Upper lobe of right lung (tissue), 1 donor: ENCODE data around the gene TMOD4. TPM values are rescaled to one million over a fixed set of nuclear protein-coding genes. Genes with fewer than 3 reads are reported as not detected.

Experiments
- ATAC-seq: fragments of 200-7000 bp; cut with Tn5 transposase; one replicate; pipeline ENCODE4 v1.9.1; 2020; ENCODE audit warnings: mild to moderate bottlenecking, moderate library complexity
- DNase-seq: peaks from one replicate; pipeline ENCODE4 v3.0.0-alpha.2; 2020
- H3K27ac ChIP-seq: fragments of 200-600 bp; one replicate; pipeline ENCODE4 v1.8.0; 2022
- H3K27me3 ChIP-seq: fragments of 200-600 bp; one replicate; pipeline ENCODE4 v1.8.0; 2022; ENCODE audit warnings: mild to moderate bottlenecking
- H3K36me3 ChIP-seq: fragments of 200-600 bp; one replicate; pipeline ENCODE4 v1.8.0; 2022
- H3K4me1 ChIP-seq: fragments of 200-600 bp; one replicate; pipeline ENCODE4 v1.8.0; 2022
- H3K4me3 ChIP-seq: fragments of 200-600 bp; one replicate; pipeline ENCODE4 v1.8.0; 2022; ENCODE audit warnings: mild to moderate bottlenecking
- H3K9me3 ChIP-seq: fragments of 200-600 bp; one replicate; pipeline ENCODE4 v1.8.0; 2022
- intact Hi-C: fragments of 100-400 bp; cut with DNase I; formaldehyde crosslinking; loops from one replicate; pipeline ENCODE4 v1.11.0; 2022
- total RNA-seq: library from RNA; stranded (reverse); fragmentation: NEBNext Ultra II Directional; extraction: Animal tissue kit (Norgen Biotek cat#: 25700); gene quantifications from one replicate; pipeline ENCODE4 v1.2.1, GENCODE V29; 2021
- TF ChIP-seq, protein P1 (sequence below): fragments of 200-600 bp; IDR thresholded peaks from one replicate; pipeline ENCODE4 v1.8.0; 2022; ENCODE audit warnings: antibody characterized with exemption
- donor health status: DM: no; HTN: yes; CAD: no; lungs with severe emphysema.

The TMOD4 gene
- total RNA-seq, 1 donor from 2014 or later = not detected

DNA sequence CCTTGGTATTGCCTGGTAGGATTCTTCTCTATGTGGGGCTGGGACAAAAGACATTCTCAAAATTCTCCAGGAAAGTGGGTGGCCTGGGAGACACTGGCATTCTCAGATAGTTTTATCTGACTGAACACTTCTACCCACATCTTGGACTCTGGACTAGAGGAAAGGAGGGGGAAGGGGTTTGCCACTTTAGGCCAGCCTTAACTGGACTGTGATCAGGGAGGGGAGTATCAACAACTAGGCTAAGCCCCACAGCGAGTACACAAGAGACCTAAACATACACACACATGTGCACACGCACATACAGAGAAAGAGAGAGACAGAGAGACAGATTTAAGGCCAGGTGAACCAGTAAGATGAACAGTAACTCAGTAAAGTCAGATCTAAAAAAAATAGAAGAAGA, 28.1 kb downstream of the TMOD4 start:
- no peak overlapping the region for H3K4me3 ChIP-seq
- no peaks in the 10 kb centered on the region for H3K27me3 ChIP-seq
- intact Hi-C loops = no loop called here
- H3K9me3 ChIP-seq = no peaks in the 10 kb centered on the region
- H3K27ac ChIP-seq = no peak overlapping the region
- no peak for DNase-seq
- ATAC-seq = no peak
- TF ChIP-seq, protein P1, sequence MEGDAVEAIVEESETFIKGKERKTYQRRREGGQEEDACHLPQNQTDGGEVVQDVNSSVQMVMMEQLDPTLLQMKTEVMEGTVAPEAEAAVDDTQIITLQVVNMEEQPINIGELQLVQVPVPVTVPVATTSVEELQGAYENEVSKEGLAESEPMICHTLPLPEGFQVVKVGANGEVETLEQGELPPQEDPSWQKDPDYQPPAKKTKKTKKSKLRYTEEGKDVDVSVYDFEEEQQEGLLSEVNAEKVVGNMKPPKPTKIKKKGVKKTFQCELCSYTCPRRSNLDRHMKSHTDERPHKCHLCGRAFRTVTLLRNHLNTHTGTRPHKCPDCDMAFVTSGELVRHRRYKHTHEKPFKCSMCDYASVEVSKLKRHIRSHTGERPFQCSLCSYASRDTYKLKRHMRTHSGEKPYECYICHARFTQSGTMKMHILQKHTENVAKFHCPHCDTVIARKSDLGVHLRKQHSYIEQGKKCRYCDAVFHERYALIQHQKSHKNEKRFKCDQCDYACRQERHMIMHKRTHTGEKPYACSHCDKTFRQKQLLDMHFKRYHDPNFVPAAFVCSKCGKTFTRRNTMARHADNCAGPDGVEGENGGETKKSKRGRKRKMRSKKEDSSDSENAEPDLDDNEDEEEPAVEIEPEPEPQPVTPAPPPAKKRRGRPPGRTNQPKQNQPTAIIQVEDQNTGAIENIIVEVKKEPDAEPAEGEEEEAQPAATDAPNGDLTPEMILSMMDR = no peak
- H3K36me3 ChIP-seq = no peaks in the 10 kb centered on the region
- H3K4me1 ChIP-seq = peaks cover 24% of the 10 kb centered on the region

DNA sequence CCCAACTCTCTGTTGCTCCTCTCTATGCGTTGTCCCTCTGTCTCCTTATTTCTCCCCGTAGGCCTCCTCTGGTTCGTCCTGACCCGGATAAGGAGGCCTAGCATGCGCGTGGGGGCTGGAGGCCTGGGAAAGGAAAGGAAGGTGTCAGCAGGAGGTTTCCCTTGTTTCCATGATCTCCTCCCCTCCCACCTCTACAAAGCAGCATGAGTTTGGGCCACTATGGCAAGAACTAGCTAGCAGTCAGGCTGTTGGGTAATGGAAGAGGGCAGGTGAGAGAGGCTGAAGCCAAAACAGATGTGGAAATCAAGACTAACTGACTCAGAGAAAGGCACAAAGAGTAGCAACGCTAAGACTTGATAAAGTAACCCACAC, 28.7 kb downstream of the TMOD4 start:
- intact Hi-C loops = no loop called here
- peaks cover 24% of the 10 kb centered on the region for H3K4me1 ChIP-seq
- H3K27me3 ChIP-seq = no peaks in the 10 kb centered on the region
- peak overlapping the region; percentile 70 for H3K27ac ChIP-seq
- H3K36me3 ChIP-seq = no peaks in the 10 kb centered on the region
- peak overlapping the region; percentile 65 for H3K4me3 ChIP-seq
- DNase-seq = no peak
- ATAC-seq = no peak
- no peaks in the 10 kb centered on the region for H3K9me3 ChIP-seq
- TF ChIP-seq, protein P1 = no peak

DNA sequence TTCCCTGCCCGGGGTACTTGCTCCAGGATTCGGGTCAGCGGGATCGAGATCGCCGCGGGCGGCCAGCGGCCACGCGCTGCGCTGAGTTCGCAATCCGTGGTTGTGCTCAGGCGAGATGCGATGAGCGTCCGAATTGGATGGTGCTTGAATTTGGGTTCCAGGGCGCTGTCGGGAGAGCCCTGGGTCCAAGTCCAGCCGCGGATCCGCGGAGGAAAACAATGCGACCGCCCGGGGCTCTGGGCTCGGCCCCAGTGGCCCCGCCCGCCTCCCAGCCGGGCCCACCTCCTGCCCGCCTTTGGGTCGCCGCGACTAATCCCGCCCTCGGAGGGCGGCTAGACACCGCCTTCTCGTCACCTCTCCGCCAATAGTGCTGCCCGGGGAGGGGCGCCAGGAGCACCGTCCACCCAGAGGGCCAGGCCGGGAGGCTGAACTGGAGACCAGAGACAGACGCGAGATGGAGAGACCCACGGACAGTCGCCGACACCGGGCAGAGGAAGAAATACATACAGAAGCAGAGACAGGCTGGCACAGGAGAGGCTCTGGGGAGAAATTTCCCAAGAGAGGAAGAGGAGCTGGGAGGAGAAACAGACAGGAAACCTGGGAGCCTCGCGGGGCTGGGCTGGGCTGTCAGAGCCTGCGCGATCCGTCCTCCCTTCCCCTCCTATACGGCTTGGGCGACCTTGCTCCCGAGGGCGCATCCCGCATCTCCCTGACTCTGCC, 29.2 kb downstream of the TMOD4 start, which contains the start of gene SEMA6C:
SEMA6C (minus strand) TSS at position 220 of the 720 bp plus-strand sequence. CDS start 4,010 bp downstream, outside the sequence.
- H3K27ac ChIP-seq = peak within 1 kb of the TSS; percentile 70
- DNase-seq = peak; percentile 97
- H3K27me3 ChIP-seq = no peaks in the 10 kb centered on the region
- peak; percentile 99 for ATAC-seq
- TF ChIP-seq, protein P1 = no peak
- H3K9me3 ChIP-seq = no peaks in the 10 kb centered on the region
- peaks cover 24% of the 10 kb centered on the region for H3K4me1 ChIP-seq
- peak within 1 kb of the TSS; percentile 65 for H3K4me3 ChIP-seq
- no peaks in the 10 kb centered on the region for H3K36me3 ChIP-seq
- intact Hi-C loops = no loop called here

DNA sequence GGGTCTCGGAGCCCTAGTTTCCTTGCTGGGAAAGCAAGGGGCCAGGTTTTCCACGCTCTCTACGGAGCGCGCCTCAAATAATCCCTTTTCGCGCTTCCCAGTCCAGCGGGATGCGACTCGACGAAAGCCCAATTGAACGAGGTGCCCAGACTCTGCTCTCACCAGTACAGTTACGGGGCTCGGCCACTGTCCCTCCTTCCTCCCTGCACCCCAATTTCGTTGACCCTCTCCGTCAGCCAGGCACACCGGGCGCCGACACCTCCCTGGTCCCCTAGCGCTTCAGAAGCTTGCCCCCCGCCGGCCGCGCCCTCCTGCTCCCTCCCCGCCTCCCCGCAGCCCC, 29.7 kb downstream of the TMOD4 start:
- H3K4me1 ChIP-seq = peaks cover 24% of the 10 kb centered on the region
- no peak for DNase-seq
- no peaks in the 10 kb centered on the region for H3K27me3 ChIP-seq
- H3K27ac ChIP-seq = peak overlapping the region; percentile 0
- ATAC-seq = peak; percentile 1
- no peaks in the 10 kb centered on the region for H3K9me3 ChIP-seq
- intact Hi-C loops = no loop called here
- TF ChIP-seq, protein P1 = no peak
- H3K4me3 ChIP-seq = peak overlapping the region; percentile 65
- H3K36me3 ChIP-seq = no peaks in the 10 kb centered on the region

DNA sequence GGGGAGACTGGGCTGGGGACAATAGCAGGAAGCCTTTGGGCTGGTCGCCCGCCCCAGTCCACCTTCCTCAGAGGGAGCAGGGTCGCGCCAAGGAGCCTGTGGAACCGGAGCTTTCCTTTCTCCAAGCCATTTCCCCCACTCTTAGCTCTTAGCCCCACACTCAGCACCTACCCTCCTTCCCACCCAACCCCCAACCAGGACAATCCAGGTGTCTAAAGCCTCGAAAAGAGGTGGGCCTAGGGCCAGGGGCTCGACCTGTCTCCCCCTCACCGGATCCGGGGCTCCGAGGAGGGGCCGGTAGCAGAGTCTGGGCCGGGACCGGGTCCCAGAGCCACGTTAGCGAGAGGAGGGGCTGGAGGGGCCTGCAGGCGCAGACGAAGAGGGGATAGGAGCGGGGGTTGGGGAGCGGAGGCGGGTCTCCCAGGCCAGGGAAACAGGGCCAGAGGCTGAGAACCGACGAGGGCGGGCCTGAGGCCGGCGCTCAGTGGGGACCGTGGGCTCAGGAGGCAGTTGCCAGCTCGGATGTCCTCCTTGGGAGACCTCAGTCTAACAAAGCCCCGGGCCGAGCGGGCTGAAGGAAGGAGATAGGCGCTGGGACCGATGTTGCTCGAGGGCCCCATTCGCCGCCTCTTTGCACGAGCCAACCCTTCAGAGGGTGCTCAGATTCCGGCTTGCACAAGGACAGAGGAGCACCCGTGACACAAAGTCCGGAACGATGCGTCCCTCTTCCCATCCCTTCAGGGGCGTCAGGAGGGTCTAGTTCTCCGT, 30.3 kb downstream of the TMOD4 start:
- TF ChIP-seq, protein P1 = no peak
- ATAC-seq = peak; percentile 17
- peak overlapping the region; percentile 0 for H3K27ac ChIP-seq

More for the DNA sequence above, 30.3 kb downstream of the TMOD4 start:
- Histone ChIP-seq H3K27me3 (no peaks in the 10 kb centered on the region), H3K4me3 (peak overlapping the region; percentile 65), H3K9me3 (no peaks in the 10 kb centered on the region), H3K36me3 (no peaks in the 10 kb centered on the region), H3K4me1 (peaks cover 24% of the 10 kb centered on the region)
- DNase-seq = peak; percentile 67
- intact Hi-C loops = no loop called here
